Neural crest cell (in vitro differentiated cells): ENCODE results near the gene ALOXE3. TPM values are rescaled to one million over a fixed set of nuclear protein-coding genes. Genes with fewer than 3 reads are reported as not detected.

Source experiments
- DNase-seq: peaks from one replicate; pipeline ENCODE4 v3.0.0; 2021; ENCODE audit warnings: low read depth, mixed read lengths, low spot score
- H3K27ac Mint-ChIP-seq: one replicate; pipeline ENCODE4 v1.8.0; 2021; ENCODE audit warnings: mild to moderate bottlenecking, mixed read lengths; ENCODE audit not compliant: unreplicated experiment
- H3K27me3 Mint-ChIP-seq: 2 replicates; pipeline ENCODE4 v1.8.0; 2021; ENCODE audit warnings: low read depth, mild to moderate bottlenecking, mixed read lengths
- H3K36me3 Mint-ChIP-seq: 2 replicates; pipeline ENCODE4 v1.8.0; 2021; ENCODE audit warnings: low read depth, mild to moderate bottlenecking, mixed read lengths
- H3K4me1 Mint-ChIP-seq: 2 replicates; pipeline ENCODE4 v1.8.0; 2021; ENCODE audit warnings: mixed read lengths
- H3K4me3 Mint-ChIP-seq: one replicate; pipeline ENCODE4 v1.8.0; 2021; ENCODE audit warnings: mild to moderate bottlenecking, mixed read lengths
- H3K9me3 Mint-ChIP-seq: 2 replicates; pipeline ENCODE4 v1.8.0; 2021; ENCODE audit warnings: mixed read lengths
- total RNA-seq: library from RNA; stranded (reverse); gene quantifications from 2 replicates; pipeline ENCODE4 v1.2.1, GENCODE V29; 2021
- TF ChIP-seq, protein P1 (sequence below): fragments of 200-600 bp; sonication (generic); conservative IDR thresholded peaks from 2 replicates; pipeline ENCODE4 v1.5.0; 2021; ENCODE audit warnings: antibody characterized with exemption, mild to moderate bottlenecking

Gene ALOXE3
- total RNA-seq, 1 donor from 2014 or later = not detected

DNA sequence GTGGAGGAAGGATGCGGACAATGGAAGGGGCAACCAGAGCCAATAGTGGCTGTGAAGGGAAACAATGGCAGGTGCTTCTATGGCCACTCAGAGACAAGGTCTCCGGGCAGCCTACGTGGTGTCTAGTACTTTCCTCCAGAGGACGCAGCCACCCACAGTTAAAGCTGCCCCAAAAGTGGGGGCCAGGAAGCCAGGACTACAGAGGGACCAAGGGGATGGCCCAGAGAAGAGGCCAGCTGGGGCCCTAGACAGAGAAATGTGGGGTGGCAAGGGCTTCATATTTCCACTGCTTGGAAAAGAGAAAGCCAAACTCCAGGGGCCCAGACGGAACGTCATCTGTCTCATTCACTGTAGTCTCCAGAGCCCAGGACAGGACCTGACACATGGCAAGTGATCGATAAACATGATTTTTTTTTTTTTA, 34.7 kb upstream of the ALOXE3 start:
- TF ChIP-seq, protein P1, sequence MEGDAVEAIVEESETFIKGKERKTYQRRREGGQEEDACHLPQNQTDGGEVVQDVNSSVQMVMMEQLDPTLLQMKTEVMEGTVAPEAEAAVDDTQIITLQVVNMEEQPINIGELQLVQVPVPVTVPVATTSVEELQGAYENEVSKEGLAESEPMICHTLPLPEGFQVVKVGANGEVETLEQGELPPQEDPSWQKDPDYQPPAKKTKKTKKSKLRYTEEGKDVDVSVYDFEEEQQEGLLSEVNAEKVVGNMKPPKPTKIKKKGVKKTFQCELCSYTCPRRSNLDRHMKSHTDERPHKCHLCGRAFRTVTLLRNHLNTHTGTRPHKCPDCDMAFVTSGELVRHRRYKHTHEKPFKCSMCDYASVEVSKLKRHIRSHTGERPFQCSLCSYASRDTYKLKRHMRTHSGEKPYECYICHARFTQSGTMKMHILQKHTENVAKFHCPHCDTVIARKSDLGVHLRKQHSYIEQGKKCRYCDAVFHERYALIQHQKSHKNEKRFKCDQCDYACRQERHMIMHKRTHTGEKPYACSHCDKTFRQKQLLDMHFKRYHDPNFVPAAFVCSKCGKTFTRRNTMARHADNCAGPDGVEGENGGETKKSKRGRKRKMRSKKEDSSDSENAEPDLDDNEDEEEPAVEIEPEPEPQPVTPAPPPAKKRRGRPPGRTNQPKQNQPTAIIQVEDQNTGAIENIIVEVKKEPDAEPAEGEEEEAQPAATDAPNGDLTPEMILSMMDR = no peak
- peak overlapping the region; percentile 89 for H3K27ac Mint-ChIP-seq
- DNase-seq = no peak
- H3K27me3 Mint-ChIP-seq = no peaks in the 10 kb centered on the region
- H3K36me3 Mint-ChIP-seq = no peaks in the 10 kb centered on the region
- peak overlapping the region; percentile 96 for H3K4me3 Mint-ChIP-seq
- H3K9me3 Mint-ChIP-seq = no peaks in the 10 kb centered on the region
- H3K4me1 Mint-ChIP-seq = peaks cover 6% of the 10 kb centered on the region

DNA sequence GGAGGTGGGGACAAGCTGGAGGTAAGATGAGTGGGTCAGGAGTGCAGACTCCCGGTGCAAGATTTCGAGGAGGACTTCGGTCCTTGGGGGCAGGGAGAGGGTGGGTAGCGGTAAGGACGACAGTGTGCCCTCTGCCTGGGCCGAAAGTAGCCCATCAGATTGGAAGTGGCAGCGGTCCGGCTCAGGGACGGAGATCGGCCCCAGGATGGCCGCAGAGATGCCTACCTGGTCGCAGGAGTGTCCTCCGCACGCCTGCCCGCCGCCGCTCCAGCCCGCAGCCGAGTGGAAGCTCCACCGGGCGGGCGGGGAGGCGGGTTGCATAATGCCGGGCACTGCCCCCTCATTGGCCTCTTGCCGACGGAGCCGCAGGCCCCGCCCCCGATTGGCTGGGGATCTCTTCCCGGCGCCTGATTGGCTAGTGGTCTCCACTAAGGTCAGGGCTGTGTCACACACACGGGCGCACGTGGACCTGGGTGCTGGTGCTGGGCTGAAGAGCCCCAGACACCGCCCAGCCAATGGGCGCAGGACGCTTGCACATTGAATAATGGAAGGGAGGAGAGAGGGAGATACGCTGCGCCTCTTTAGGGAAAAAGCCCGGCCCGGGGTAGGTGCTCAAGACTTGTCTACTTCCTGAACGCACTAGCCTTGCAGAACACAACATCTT, 33.9 kb upstream of the ALOXE3 start, which contains the start of gene PER1:
Gene PER1 (minus strand): TSS at position 293 of the 664 bp plus-strand sequence. CDS start 1,698 bp downstream, outside the sequence.
- peak within 1 kb of the TSS; percentile 94 for H3K27ac Mint-ChIP-seq
- H3K4me1 Mint-ChIP-seq = peaks cover 6% of the 10 kb centered on the region
- H3K9me3 Mint-ChIP-seq = no peaks in the 10 kb centered on the region
- DNase-seq = peak; percentile 85
- H3K4me3 Mint-ChIP-seq = peak within 1 kb of the TSS; percentile 96
- TF ChIP-seq, protein P1 = no peak
- H3K27me3 Mint-ChIP-seq = no peaks in the 10 kb centered on the region
- no peaks in the 10 kb centered on the region for H3K36me3 Mint-ChIP-seq

DNA sequence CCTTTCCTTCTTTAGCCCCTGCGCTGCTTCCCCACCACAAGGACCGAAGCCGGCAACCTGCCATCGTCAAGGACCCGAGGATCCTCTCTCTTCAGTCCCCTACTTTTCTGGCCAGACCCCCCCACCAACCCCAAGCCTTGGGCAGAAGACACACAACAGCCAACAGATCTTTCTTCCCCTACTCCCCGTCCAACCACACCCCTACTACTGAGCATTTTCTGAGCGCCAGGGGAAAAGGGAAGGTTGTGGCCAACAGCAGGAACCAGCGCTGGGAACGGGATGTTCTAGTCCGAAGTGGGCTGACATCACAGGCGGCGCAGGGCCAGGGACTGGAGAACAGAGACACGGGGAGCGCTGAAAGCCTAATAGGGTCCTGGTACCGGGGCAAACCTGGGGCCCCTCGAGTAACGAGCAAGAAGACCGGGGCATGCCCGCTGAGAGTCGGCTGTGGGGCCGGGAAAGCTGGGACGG, 33.4 kb upstream of the ALOXE3 start:
- Mint-ChIP-seq H3K36me3 (no peaks in the 10 kb centered on the region), H3K27ac (peak overlapping the region; percentile 94), H3K9me3 (no peaks in the 10 kb centered on the region), H3K4me1 (peaks cover 6% of the 10 kb centered on the region), H3K27me3 (no peaks in the 10 kb centered on the region), H3K4me3 (peak overlapping the region; percentile 96)
- DNase-seq = no peak
- TF ChIP-seq, protein P1 = no peak

DNA sequence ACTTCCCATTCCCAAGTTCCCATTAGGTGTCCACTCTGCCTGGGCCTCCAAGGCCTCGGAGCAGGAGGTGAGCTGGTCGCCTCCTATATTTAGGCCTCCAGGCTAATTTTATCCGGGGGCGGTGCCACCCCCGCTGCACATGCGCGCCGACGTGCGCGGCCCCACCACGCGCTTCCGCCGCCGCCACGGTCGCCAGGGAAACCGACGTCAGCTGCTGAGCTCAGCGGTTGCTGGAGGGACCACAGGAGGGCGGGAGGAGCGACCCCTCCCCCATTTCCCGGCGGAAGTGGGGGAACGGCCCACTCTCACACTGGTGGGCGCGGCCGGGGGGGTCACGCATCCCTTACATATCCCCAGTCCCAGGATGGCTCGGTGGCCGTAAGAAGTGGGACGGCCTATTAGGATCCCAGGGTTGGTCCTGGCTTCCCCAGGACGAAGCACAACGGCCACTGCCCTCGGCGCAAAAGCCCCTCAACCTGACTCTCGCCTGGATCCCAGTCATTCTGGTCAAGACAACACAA, 32.9 kb upstream of the ALOXE3 start:
- peak; percentile 71 for DNase-seq
- Mint-ChIP-seq H3K36me3 (peaks cover 1% of the 10 kb centered on the region), H3K27me3 (no peaks in the 10 kb centered on the region), H3K4me3 (peak overlapping the region; percentile 96), H3K9me3 (no peaks in the 10 kb centered on the region), H3K4me1 (peaks cover 6% of the 10 kb centered on the region), H3K27ac (peak overlapping the region; percentile 94)
- TF ChIP-seq, protein P1 = no peak

DNA sequence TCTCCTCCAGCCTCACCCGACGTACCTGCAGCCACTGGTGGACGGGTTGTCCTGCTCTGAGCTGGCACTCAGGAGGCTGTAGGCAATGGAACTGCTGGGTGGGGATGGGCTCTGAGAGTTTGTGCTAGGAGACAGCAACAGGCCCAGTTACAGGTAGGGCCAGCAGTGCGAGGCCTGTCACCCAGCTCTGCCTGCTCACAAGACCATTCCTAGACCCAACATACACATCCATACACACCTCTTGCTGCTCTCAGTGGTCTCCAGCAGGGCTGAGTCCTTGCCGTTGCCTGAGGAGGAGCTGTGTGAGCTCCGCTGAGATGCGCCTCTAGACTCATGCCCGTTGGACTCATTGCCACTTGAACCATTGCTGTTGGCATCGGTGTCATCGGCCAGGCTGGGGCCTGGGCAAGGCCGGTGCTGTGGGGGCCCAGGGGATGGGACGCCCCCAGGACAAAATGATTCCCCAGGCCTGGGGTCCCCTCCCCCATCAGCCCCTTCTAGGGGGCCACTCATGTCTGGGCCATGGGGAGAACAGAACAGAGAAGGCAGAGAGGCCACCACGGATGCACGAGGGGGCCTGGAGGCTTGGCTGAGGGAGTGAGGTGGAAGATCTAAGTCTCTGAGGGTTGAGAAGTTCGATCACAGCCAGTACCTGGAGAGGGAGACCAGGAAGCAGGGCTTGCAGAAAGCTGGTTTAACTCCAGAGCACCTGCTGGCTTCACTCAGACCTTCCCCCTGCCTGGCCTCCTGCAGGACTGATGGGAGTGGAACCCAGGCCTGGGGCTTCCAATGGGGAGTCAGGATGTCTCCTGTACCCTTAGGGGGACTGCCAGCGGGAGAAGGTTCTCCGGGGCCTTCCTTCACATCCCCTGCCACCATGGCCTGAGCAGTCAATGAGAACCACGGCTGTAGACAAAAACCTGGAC, 32.1 kb upstream of the ALOXE3 start:
- TF ChIP-seq, protein P1 = no peak
- peak overlapping the region; percentile 96 for H3K4me3 Mint-ChIP-seq

More for the DNA sequence above, 32.1 kb upstream of the ALOXE3 start:
- Mint-ChIP-seq H3K27ac (peak overlapping the region; percentile 12), H3K36me3 (peaks cover 4% of the 10 kb centered on the region), H3K27me3 (no peaks in the 10 kb centered on the region), H3K4me1 (peaks cover 6% of the 10 kb centered on the region), H3K9me3 (no peaks in the 10 kb centered on the region)
- DNase-seq = no peak
